Measurements from ENCODE around the gene STXBP1.

- no peak for TF ChIP-seq CTCF (conservative IDR thresholded peaks at IDR 0.05; ENCODE audit: low read depth, low read length)
- TF ChIP-seq ELK1 (IDR thresholded peaks at IDR 0.05; ENCODE audit: borderline replicate concordance, low read depth, low read length), result no peak
- TF ChIP-seq CEBPB (IDR thresholded peaks at IDR 0.05; ENCODE audit: low read depth, low read length), result no peak
- TF ChIP-seq MAFK (IDR thresholded peaks at IDR 0.05; ENCODE audit: low read depth, low read length), result no peak
- no peak for TF ChIP-seq RCOR1 (IDR thresholded peaks at IDR 0.05; ENCODE audit: insufficient replicate concordance, low read length)
- TF ChIP-seq USF2 (IDR thresholded peaks at IDR 0.05; ENCODE audit: low read depth, low read length), result no peak
- TF ChIP-seq RAD21 (IDR thresholded peaks at IDR 0.05; ENCODE audit: low read length), result no peak
- no peak for TF ChIP-seq RFX5 (IDR thresholded peaks at IDR 0.05; ENCODE audit: low read depth, low read length)
- TF ChIP-seq BHLHE40 (IDR thresholded peaks at IDR 0.05; ENCODE audit: low read depth, low read length), result no peak
- no peak for TF ChIP-seq MXI1 (IDR thresholded peaks at IDR 0.05; ENCODE audit: borderline replicate concordance, low read depth, low read length)
Measured at GRCh38 chr9:127598839-127599549, 13.1 kb upstream of the STXBP1 start.
